Activated CD8-positive, alpha-beta memory T cell treated with anti-CD3 and anti-CD28 coated beads for 24 hours (primary cell): ENCODE data around the gene CSTB.

Experiments
- DNase-seq: peaks from one replicate; pipeline ENCODE4 v3.0.0-alpha.2; 2020

Gene CSTB

DNA sequence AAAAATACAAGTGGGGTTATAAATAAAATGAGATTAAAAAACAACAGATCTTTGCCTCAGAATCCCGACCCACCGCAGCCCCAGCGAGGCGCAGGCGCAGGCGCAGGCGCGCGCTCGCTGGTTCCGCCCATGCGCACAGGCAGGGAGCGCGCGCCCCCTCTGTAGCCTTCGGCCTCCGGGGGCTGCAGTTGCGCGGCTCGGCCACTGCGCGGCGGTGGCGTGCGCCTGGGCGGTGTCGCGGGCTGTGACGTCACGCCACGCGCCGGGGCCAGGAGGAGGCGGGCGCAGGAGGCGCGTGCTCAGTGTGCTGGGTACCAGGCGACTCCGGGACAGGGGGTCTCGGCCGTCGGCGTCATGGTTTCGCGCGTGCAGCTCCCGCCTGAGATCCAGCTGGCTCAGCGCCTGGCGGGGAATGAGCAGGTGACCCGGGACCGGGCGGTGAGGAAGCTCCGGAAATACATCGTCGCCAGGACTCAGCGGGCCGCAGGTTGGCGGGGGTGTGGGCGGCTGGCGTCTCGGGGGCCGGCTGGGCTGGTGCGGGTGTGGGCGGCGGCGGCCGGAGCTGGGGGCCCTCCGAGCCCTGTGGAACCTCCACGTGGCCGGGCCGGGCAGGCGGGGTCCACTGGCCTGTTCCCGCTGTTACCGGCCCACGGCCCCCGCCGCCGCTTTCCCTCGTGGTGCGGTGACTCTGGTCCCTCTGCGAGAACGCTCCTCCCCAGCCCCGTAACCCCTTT, 13.3 kb upstream of the CSTB start, which contains the start of gene RRP1:
Gene RRP1 (plus strand): TSS at position 302 of the 734 bp plus-strand sequence. CDS start 53 bp downstream, at position 355.
- peak; percentile 99 for DNase-seq

DNA sequence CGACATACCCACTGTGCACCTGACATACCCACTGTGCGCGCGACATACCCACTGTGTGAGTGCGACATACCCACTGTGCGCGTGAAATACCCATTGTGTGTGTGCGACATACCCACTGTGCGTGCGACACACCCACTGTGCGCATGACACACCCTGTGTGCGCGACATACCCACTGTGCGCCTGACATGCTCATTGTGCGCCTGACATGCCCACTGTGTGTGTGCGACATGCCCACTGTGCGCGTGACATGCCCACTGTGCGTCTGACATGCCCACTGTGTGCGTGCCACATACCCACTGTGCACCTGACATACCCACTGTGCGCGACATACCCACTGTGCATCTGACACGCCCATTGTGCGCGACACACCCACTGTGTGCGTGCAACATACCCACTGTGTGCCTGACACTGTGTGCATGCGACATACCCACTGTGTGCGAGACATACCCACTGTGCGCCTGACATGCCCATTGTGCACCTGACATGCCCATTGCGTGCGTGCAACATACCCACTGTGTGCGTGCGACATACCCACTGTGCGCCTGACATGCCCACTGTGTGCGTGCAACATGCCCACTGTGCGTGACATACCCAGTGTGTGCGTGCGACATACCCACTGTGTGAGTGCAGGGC, 10.8 kb upstream of the CSTB start:
- no peak for DNase-seq

DNA sequence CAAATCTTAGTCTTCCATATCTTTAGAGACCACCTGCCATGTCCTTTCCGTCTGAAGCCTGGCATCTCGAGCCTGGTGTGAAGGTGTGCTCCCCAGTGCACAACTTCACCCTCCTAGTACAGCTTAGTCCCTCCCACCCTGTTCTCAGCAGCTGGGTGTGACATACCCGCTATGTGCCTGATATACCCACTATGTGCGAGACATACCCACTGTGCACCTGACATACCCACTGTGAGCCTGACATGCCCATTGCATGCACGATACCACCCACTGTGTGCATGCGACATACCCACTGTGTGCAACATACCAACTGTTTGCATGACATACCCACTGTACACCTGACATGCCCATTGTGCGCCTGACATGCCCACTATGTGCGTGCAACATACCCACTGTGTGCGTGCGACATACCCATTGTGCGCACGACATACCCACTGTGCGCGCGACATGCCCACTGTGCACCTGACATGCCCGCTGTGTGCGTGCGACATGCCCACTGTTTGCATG, 10.2 kb upstream of the CSTB start:
- DNase-seq, result no peak

DNA sequence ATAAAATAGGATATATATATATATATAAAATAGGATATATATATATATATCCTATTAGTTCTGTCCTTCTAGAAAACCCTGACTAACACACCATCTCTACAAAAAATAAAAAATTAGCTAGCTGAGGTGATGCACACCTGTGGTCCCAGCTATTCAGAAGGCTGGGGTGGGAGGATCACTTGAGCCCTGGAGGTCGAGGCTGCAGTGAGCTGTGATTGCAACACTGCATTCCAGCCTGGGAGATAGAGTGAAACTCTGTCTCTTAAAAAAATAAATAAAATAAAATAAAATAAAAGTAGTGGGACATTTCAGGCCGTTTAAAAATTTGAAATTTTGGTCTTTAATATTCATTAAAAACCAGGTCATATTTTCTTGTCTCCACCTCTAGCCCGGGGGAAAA, 9.0 kb upstream of the CSTB start:
- no peak for DNase-seq

DNA sequence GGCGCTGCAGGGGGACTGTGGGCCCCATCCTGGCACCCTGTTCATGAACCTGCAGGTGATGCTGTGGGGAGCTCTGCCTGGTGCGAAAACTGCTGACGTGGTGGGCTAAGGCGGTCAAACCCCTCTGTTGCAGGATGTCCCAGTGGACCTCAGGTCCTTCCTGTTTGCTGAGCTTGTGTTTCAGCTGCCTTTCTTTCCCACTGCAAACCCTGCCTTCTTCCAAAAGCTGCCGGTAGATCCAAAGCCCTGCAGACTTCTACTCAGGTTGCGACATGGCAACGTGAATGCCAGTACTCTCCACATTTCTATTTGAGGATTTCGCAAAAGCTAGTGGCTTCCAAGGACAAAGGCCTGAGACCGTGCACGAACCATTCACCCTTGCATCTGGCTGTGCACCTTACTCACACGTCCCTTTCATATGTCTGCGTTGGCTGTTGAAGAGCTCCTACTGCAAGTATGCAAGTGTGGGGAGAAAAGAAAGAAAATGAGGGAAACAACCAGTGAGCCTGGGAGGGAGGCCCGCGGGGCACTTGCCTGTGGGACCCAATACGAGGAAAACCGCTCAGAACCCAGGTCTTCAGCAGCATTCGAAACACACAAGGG, 7.1 kb upstream of the CSTB start:
- no peak for DNase-seq

DNA sequence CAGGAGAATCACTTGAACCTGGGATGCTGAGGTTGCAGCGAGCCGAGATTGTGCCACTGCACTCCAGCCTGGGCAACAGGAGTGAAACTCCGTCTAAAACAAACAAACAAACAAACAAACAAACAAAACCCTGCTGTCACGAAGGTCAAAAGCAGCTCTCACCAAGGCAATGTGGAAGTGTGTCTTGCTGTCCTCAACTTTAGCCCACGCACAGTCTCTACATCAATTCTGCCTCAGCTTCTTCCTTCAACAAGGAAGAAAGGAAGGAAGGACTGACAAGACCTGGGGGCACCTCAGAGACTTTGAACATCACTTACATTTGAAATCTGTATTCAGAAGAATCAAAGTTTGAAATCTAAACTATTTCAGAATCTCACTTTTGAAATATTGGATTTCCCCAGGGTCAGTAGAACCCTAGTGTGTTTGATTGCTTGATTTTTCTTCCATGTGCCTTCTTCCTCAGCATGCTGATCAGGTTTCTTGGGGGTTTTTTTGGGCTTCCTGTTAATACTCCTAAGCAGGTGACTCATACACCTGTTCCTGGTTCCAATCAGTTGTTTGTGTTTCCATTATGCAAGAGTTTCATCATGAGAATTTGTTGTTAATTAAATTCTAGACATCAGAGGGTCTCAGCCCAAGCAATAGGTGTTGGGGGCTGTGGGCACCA, 6.5 kb upstream of the CSTB start:
- DNase-seq, result no peak

DNA sequence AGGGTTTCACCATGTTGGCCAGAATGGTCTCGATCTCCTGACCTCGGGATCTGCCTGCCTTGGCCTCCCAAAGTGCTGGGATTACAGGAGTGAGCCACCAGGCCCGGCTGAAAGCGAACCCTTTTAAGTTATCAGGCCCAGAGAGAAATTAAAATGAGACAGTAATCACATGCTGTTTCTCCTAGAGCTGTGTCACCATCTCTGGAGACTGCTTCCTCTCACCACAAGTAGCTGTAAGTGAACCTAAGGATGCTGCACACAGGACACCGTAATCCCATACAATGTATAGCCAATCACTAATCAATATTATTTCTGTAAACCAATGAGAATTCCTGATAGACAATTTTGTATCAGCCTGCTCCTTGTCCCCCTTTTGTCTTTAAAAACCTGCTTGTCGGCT, 5.7 kb upstream of the CSTB start:
- no peak for DNase-seq

DNA sequence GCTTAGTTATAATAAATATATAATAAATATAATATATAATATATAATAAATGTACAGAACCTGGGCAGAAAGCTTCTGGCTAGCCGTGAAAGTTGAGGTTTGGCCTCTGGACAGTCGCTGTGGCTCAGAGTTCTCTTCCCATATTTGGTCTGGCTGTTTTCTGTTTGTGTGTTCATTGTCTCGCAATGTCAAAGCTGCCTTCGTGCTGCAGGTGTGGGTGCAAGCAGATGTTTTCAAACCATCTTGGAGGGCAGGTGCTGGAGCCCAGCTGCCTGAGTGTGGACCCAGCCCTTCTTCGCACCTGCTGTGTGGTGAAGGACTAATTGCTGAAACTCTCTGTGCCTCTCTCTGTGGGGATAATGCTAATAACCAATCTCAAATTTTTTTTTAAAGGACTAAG, 3.6 kb upstream of the CSTB start:
- DNase-seq, result no peak

DNA sequence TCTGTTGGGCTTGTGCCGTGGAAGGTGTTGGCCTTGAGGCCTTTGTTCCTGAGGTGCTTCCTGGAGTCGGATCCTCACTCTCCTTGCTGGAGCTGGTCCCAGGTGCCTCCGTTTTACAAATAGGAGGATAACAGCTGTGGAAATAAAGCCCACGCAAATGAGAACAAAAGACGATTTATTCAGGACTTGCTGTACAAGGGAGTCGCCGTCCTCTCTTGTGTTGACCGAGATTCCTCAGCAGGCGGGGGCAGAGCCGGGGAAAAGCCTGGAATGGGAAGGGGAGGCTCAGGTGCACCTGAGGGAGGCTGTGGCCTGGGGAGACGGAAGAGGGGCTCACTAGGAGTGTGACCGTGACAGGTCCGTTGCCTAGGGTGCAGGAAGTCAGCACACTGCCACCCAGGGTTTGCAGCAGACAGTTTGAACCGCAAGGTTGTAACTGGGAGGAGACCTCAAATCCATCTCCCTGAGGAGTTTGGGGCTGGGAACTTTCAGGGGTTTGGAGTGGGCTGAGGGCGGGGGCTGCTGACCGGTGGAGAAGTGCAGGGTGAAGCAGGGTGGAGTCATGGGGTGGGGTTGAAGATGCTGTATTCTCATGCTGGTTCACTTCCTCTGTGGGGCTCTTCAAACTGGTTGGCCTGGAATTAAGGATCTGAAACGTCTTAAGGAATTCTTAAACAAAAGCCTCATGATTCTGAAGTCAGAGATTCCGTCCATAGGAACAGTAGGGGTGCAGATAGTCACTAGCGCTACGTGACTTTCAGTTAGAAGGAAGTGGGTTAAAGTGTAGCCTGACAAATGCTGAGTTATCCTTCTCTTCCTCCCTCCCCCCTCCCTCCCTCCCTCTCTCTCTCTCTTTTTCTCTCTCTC, 2.6 kb upstream of the CSTB start:
- no peak for DNase-seq

DNA sequence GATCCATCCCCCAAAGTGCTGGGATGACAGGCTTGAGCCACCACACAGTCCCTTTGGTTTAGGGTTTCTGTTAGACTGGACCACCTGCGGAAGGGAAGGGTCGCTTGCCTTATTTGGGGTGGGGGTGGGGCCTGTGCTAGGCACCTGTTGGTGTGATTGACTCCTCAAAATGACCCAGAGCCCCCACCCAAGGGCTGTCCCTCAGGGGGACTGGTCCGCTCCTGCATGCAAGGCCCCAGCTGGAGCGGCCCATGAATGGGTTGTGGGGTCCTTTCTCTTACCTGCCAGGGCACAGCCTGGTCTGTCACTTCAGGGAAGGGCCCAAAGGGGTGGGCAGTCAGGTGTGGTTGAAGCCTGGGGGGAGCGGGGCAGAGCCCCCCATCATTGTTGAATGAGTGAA, 1.8 kb upstream of the CSTB start:
- DNase-seq, result no peak

DNA sequence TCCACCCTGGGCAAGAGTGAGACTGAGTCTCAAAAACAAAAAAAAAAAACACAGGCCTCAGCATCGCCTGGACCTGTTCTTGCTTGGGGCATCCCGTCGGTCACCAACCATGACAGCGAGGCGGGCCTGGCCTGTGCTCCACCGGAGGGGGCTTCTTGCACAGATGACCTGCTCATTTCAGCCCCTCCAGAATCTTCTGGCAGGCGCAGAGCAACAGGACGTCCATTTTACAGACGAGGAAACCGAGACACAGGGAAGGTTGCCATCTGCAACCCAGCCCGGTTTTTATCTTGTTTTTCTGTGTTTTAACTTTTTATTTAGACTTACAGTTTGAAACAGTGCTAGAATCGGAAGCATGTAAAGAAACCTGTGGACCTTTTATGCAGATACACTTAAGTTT, 918 bp downstream of the CSTB start:
- no peak for DNase-seq

DNA sequence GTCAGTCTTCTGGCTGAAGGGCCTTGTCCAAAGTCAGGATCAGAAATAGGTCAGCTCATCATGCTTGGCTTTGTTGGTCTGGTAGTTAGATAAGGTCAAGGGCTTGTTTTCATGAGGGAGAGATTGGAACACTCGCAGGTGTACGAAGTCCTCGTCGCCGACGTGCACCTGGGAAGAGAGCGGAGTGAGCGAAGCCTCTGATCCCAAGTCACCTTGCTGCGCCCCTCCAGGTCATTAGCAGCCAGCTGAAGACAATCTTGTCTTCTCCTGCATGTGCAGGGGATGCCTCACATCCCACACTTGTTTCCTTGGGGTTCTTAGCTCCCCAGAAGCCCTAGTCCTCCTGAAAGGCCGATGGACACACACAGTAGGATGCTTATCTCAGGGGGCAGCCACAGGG, 1.9 kb downstream of the CSTB start:
- DNase-seq, result no peak

DNA sequence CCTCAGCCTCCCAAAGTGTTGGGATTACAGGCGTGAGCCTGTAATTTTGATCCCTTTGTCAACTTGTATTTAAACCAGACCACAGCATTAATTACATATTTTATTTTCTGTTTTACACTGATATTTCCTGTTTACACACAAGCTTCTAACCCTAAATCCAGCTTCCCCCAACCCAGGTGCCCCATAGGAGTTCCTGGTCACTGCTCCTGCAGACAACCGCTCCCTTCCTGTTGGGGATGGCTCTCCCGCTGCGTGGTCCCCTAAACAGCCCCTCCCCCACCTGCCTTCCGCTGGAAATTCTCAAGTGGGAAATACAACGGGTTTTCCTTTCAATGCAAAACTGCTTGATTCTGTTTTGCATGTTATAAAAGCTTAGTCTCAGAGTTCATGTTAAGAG, 3.7 kb downstream of the CSTB start:
- no peak for DNase-seq

DNA sequence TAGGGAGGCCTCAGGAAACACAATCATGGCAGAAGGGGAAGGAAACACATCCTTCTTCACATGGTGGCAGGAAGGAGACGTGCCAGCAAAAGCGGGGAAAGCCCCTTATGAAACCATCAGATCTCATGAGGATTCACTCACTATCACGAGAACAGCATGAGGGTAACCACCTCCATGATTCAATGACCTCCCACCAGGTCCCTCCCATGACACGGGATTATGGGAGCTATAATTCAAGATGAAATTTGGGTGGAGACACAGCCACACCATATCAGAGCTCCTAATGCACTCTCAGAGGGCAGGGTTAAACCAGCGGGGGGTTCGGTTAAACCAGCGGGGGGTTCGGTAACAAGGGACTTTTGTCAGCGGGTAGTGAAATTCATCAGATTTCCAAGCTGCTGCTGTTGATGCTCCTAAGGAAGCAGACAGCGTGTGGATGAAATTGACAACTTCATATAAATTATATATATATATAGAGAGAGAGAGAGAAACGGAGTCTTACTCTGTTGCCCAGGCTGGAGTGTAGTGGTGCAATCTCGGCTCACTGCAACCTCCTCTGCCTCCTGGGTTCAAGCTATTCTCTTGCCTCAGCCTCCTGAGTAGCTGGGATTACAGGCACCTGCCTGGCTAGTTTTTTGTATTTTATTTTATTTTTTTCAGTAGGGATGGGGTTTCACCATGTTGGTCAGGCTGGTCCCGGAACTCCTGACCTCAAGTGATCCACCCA, 4.2 kb downstream of the CSTB start:
- DNase-seq, result no peak

DNA sequence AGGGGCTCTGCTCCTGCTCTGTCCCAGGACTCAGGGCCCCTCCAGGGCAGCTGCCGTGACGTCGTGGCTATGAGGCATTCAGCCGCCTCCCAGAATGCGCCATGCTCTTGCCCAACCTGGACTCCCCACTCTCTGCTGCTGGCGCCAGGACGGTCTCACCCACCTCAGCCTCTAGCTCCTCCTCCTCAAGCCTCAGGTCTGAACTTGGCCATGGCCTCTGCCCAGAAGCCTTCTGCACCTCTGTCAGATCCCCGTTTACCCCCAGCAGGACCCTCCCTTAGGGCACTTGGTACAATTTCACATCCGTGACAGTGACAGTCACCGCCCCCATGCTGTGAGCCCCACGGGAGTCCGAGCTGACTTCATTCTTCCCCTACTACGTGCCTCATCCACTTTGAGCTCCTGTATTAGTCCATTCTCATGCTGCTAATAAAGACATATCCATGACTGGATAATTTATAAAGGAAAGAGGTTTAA, 4.9 kb downstream of the CSTB start:
- no peak for DNase-seq

DNA sequence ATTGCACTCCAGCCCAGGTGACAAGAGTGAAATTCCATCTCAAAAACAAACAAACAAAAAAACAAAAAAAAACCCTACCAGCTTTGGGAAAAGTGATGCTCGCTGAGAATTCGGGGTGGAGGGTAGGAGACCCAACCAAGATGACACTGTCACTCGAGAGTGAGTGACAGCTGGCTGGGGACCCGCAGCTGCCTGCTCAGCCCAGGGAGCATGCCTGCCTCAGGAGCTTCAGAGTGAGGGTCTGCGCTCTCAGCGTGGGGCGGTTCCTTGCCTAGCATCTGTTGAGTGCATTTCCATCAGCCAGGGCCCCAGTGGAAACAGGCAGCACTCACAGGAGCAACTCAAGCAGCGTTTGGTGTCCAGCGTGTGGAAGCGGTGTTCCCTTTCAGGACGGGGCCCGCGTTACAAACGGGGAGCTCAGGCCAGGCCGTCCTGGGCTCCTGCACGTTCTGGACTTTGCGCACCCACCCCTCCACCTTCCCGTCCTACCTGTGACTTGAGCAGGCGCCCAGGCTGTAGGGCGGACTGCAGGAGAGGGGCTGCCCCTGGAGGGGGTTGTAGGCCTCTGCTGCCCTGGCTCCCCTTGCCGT, 5.9 kb downstream of the CSTB start:
- no peak for DNase-seq

DNA sequence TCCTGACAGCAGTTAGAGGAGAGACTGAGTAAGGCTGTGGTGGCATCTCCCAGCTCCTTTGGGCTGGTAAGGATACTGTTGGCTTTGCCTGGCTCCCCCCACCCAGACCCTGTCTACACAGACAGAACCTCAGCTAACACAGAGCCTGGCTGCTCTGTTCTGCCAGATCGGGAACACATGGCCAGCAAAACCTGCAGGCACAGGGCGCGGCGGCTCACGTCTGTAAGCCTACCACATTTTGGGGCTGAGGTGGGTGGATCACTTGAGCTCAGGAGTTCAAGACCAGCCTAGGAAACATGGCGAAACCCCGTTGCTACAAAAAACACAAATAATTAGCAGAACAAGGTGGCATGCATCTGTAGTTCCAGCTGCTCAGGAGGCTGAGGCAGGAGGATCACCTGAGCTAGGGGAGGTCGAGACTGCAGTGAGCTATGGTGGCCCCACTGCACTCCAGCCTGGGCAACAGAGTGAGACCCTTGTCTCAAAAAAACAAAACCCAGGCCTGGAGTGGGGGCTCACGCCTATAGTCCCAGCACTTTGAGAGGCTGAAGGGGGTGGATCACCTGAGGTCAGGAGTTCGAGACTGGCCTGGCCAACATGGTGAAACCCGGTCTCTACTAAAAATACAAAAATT, 6.7 kb downstream of the CSTB start:
- no peak for DNase-seq

DNA sequence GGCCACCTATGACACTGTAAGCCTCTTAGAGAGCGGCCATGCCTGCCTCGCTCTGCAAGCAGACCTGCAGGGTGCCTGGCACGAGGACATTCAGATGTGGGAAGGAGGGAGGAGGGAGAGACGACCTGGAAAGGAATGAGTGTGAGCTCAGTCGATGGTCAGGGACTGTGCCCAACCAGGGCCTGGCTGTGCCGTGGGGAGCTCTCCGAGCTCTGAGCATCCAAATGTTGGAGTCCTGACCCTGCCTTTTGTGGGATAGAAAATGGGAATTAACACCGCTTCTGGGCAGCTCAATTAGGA, 7.3 kb downstream of the CSTB start:
- no peak for DNase-seq

DNA sequence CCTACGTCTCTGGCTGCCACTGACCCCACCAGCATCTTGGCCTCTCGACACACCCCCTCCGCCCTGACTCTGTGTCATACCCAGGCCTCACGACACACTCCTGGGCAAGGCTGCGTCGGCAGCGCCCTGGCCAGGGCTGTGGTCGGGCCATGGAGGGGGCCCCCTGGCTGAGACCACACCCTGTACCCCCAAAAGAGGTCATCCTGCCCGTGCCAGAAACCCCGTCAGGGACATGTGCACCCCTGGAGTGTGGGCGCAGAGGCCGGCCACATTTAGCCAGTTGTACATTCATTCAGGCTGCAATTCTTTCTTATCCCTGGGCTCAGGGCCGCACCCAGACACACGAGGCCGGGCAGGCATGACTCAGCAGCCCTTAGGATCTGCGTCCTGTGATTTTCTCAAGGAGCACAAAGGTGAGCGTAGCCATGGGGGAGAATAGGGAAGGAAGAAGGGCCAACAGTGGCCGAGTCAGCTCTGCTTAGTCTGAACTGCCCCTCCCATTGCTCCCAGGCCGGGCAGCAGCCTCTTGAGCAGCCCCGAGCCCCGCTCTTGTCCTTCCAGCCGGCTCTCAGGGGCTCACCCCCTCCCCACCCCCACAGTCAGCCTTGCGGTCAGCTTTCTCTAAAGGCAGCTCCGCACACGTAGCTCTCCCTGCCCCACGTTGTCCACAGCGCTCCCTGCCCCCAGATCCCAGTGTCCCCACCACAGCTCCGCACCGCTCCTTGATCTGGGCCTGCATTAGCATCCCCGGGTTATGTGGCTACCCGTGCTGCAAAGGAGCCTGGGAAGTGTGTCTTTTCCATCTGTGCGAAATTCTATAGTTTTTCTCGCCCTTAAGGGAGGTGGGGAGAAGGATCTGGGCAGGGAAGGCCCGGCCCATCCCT, 7.9 kb downstream of the CSTB start:
- no peak for DNase-seq

DNA sequence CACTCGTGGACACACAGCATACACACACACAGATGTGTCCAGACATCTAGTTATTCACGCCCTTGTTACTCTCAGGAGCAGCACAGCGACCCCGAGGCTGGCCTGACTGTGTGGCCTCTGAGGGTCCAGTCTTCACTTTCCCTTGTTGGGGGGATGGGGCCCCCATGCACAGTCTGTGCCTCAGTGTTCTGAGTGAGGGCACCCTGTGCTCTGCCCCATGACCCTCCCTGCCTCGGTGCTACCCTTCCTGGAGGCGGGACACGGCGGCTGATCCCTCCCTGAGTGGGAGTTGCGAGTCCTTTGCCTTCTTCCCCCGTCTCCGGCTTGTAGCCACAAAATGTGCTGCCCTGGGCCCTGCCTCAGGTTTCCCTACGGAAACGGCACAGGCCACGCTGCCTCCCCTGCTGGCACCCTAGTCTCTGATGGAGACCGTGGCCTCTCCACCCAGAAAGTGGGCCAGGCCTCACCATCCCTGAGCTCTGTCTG, 8.6 kb downstream of the CSTB start:
- no peak for DNase-seq
